Esophagus squamous epithelium (tissue), 4 donors: ENCODE measurements around the gene PRSS56.

Source experiments
- CTCF ChIP-seq, 6 experiments: fragments of 450-650 bp in 4 of 6; fragments of 200-600 bp in 2 of 6; sonication (generic) in 2 of 6; IDR thresholded peaks; one replicate each; pipeline ENCODE4 v1.5.1; 2016 to 2019; ENCODE audit warnings: antibody characterized with exemption in 6 of 6, mild to moderate bottlenecking in 4 of 6, moderate library complexity in 4 of 6
- POLR2A ChIP-seq, 4 donors: fragments of 450-650 bp; IDR thresholded peaks; one replicate each; pipeline ENCODE4 v1.6.1; 2017; ENCODE audit warnings: antibody characterized with exemption in 4 of 4, mild to moderate bottlenecking in 4 of 4, moderate library complexity in 3 of 4

- no peak for TF ChIP-seq POLR2A (IDR thresholded peaks at IDR 0.05)
- no peak for TF ChIP-seq CTCF (IDR thresholded peaks at IDR 0.05)
Measured at GRCh38 chr2:232549655-232550353, 29.6 kb downstream of the PRSS56 start.
